GM18867 (cell line): Measurements from ENCODE around the gene MTM1.
A peak's percentile ranks its signal among the peaks of the same experiment; 100 is the strongest.

ENCODE experiments used
- ATAC-seq: cut with Tn5 transposase; IDR thresholded peaks from one replicate; pipeline ENCODE4 v1.9.1; 2021; ENCODE audit warnings: mild to moderate bottlenecking, moderate library complexity; ENCODE audit not compliant: unreplicated experiment

The MTM1 gene

DNA sequence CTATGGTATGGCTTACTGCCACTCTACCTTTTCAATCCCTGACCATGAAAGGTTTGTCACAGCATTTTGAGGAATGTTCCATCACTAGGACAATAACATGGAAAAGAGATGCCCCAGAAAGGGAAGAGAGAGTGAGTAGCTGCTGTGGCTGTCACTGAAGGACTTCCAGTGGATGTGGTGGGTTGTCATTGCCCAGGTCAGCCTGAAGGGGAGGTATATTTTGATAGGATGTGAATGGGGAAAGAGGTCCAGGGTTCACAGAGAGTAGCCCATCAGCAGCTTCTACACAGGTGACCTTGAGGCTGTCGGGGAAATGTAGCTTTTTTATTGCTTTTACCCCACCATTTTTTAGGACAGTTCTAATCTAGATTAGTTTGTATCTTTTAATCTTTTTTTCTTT lies 30.8 kb downstream of the MTM1 start:
- ATAC-seq, result no peak

DNA sequence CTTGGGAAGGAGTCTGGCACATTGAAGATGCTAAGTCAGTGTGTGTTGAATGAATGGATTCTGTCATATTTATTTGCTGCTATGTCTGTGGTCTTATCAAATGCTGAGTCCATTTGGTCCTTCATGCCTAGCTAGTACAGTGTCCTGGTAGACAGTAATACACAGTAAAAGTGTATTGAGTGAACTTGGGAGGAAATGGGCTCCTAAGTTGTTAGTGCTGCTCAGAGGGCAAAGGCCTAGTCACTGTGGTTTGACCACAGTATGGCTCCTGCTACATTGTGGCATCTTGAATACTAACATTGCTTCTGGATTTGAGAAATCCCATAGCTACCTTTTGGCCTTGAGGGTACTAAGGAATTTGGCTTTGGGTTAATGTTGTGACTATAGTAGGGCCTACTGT lies 33.9 kb downstream of the MTM1 start:
- ATAC-seq, result no peak

DNA sequence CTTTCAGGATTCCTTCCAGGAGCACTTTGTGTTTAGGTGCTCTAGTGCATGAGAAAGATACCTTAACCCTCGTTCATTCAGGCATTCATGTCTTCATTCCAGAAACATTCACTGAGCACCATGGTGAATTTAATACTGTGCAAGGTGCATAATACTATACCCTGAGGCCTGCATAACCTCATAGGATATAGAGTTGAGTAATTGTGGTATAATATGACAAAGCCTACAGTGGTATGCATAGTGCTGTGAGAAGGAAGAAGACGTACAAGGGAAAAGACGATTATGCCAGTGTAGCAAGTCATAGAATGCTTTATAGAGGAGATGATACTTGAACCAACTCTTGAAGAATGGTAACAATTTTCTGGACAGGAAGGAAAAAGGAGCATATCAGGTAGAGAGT lies 34.3 kb downstream of the MTM1 start:
- no peak for ATAC-seq

DNA sequence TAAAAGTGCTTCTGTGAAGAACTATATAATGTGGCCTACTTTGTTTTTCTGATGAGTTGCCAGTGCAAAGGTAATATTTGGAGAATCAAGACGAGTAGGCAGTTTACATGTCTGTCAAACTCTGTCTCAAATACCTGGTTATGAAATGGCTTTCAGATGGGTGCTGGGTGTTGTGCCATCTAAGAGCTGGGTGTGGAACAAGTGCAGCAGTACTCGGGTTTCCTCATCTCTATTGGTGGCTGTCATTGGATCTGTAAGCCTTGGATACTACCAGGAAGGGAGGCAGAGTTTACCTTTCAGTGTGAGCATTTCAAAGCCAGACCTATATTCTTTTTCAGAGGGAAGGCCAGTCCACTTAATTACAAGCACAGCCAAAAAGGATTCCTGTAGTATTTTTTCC lies 37.2 kb downstream of the MTM1 start:
- ATAC-seq, result no peak

DNA sequence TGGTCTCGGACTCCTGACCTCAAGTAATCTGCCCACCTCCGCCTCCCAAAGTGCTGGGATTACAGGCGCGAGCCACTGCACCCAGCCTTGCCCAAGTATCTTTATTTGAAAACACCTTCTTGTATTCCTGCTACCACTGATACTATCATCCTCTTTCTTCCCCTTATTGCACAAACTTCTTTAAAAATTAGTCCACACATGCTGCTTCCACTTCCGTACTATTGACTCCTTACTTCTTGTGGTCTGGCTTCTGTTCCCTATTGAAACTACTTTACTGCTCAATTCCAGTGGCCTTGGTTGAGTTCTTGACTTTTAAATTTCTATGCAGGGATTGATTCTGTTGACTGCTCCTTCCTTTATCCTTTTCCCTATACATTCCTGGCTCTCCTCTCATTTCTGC lies 38.8 kb downstream of the MTM1 start:
- no peak for ATAC-seq

DNA sequence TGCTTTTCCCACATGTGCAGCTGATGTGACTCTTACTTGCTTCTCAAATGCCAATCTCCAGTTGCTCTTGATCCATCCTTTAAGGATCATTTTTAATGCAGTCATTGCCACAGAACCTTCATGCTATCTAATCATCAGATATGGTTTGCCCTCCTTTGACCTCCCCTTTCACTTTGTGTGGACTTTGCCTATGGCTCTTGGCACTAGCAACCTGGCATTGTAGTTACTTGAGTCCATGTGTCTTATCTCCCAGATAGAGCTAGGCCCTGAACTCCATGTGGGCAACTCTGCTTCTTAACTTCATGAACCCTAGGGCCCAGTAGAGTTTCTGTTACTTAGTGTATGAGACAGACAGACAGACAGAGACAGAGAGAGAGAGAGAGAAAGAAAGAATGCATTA lies 41.6 kb downstream of the MTM1 start:
- no peak for ATAC-seq

DNA sequence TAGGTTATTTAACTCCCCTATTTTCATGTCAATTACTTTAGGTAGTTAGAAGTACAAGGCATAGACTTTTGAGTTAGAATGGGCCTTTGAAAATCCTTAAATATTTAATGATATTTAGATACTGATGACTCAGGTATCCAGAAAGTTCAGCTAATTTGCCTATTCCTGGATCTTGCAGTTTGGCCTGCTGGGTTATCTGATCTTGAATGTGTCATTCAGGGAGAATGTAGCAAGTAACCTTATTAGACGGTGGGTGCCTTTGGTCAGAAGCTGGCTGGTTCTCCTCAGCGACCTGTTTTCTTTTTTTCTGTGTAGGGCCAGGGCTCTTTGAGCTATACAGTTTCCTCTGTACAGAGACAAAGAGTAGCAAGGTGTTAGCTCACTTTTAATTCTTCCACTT lies 42.0 kb downstream of the MTM1 start:
- no peak for ATAC-seq

DNA sequence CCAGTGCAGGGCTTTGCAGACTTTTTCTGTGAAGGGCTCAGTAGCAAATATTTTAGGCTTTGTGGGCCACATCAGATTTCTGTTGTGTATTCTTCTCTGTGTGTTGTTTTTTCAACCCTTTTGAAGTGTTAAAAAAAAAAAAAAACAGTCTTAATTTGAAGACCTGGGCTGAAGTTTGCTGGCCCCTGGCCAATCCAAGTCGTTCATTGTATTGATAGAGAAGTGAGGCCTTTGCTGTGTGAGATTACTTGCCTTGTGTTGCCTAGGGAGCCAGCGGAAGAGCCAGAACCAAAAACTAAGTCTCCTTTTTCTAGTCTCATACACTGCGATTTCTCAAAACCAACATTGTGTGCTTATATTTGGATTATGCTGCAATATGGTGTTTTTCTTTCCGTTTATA lies 46.9 kb downstream of the MTM1 start:
- no peak for ATAC-seq

DNA sequence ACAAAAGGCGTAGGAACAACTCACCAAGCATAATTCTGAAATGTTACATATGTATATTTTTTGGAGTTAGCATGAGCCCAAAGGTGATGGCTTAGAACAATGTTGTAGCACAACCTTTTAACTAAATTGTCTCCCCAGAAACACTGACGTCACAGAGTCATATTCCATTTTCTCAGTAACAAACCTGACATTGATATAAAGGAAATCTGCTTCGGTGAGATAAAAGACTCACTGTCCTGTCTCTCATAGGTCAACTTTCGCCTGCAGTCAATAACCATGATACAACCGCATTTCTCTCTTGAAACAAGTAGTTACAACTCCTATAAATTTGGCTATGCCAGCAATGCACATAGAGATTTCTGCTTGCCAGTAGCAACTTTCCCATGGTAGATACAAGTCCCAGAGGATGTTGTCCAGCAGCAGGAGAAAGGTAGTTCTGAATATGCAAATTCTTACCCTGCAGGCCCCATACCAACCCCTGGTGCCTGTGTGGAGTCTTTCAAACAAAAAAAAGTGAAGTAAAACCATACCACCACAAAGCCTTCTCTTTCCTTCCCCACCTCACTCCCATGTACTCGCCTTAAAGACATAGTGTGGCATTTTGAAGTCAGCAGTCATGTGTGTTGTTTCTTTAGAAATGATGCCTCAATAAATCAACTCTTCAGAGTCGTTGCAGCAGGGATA lies 47.9 kb downstream of the MTM1 start:
- ATAC-seq, result no peak

DNA sequence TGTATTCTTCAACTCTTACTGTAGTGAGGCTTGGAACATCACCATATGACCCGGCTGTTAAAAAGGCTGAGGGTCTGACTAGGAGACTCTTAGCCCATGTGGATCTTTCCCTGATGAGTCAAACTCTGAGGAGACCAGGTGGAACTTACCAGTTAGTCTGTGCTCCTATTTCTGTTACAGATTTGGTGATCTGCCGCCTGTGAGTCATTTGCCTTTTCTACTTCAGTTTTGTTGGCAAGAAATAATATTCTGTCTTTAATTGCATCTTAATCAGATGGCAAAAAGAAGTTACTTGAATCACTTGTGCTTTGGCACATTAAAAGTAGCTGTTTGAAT lies 48.4 kb downstream of the MTM1 start:
- ATAC-seq, result no peak

DNA sequence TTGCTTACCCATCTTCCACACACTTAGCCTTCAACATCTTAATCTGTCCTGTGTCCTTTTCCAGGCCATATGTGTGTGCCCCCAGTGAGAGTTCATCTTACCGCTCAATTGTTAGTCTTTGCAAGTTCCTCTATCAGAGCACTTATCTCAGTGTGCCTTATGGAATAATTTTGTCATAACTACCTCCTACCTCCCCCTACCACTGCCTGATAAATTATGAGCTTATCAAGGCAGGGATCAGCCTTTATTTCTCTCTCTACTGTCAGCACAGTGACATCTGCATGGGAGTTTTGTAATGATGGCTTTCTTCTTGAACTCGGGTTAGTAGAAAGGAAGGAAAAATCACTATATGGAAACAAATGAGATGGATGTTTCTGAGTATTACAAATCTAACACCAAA lies 53.2 kb downstream of the MTM1 start:
- no peak for ATAC-seq

DNA sequence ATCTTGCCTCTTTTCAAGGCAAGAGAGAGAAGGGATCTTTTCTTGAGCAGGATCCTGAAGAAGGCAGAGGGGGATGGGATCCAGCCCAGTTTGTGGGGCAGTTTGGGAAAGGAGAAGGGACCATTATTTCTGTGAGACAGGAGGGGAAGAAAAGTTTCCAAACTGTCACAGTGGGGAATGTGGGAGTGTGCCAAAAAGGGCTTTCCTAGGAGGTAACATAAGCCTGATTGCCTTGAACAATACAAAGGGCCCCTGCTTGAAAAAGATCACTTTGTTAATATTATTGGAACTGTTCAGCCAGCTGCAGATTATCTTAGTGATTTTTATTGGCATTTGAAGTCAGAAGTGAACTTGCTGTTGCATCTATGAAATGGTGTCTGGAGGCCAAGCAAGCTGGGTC lies 55.2 kb downstream of the MTM1 start:
- no peak for ATAC-seq

DNA sequence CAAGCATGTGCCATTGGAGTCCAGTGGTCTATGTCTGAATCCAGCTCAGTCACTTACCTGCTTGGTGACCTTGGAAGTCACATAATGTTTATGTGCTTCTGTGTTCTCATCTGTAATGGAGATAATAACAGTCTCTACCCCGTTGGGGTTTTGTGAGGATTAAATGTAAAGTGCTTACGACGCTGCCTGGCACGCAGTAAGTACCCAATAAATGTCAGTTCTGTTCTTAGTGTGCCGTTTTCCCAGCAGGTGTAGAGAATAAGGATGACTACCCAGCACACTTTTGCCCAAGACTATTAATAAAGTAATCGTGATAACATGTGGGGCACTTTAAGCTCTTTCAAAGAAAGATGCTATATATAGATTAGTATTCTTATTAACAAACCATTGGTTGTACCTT lies 56.7 kb downstream of the MTM1 start:
- ATAC-seq, result no peak

DNA sequence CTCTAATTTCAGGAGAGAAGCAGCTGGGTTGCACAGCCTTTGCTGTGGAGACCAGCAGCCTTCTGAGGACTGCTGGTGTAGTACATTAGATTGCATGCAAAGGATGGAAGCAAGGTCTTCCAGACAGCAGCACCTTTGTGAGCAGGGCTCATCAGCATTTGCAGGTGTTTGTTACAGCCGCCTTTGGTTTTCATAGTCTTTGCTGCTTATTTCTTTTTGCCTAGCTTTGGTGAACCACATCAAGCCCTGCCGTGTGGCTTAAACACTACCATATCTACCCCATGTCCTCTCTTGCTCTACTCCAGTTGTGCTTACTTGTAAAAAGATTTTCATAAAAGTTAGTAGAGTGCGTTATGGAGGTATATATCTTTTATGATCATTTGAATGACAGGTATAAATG lies 57.5 kb downstream of the MTM1 start:
- no peak for ATAC-seq

DNA sequence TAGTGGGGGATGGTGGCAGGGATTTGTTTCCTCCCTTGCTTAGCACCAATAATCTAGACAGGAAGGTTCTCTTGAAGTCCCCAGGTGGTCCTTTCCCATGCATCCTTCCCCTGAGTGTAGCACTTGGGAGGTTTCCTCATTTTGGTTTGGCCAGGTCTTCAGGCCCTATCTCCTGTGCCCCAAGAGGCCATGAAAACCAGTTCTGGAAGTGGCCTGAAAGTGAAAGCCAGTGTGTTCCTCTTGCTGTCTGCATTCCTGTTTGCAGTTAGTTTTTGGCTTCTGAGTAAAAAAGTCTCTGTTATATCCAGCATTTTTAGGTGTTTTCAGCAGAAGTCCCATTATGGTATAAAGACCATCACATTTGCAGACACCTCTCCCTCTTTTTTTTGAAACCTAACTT lies 59.5 kb downstream of the MTM1 start:
- no peak for ATAC-seq

DNA sequence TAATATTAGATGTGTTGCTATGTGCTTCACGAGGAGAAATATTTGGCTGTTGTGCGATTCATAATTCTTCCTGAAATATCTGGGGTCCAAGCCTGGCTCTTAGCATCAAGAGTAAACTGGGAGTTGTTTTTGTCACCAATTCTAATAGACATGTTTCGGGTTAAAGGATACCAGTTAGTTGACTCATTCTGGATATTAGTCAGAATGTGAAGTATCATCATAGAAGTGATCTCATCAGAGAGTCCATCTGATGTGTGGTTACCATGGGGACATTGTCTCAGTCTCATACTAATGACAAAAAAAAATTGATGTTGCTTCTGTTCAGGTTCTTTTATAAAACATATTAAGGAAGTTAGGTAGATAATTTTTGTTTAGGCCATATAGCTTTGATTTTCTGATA lies 67.5 kb downstream of the MTM1 start:
- ATAC-seq, result peak; percentile 93

DNA sequence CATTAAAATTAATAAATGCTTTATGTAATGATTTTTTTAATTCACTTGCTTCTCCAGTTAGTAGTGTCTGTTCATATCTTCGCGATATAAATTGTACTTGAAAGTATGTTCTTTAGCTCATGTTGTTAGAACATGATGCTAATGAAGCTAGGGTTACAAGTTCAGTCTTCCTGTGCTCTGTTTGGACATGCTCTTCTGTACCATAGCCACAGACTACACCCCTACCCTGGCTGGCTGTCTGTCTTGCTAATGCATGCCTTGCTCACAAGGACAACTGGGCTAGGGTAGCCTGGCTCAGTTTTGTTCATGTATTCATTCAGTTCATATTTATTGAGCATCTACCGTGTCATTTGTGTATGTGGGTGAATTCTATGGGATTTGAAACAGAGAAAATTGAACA lies 74.0 kb downstream of the MTM1 start:
- ATAC-seq, result no peak

DNA sequence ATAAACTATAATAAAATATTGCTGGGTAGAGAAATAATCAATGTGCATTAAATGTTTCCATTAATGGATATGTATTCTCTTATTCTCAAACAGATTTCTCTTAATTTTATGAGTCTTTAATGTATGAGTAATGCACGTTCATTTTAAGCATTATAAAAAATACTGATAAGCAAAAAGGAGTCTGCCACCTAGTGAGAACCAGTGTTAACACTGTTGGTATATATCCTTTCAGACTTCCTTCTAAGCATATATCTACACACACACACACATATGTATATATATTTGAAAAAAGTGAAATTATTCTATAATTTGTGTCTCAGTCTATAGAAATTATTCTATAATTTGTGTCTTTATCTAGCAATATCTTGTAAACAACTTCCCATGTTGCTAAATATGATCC lies 74.8 kb downstream of the MTM1 start:
- ATAC-seq, result no peak

DNA sequence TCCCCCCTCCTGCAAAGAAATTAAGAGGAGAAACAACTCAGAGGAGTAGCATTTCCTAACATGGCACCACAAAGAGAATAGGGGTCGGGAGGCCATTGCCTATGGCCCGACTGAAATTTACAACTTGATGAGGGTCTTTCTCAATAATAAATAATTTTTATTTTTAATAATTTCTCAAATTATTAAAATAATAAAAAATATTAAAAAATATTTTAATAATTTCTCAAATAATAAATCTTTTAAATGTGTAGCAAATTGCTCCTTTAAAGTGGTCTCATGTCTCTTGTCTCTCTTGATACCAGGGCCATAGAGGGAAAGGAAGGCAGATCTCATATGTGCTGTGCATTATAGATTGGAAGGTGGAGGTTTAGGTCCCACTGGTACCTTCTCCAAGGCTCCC lies 75.5 kb downstream of the MTM1 start:
- no peak for ATAC-seq

DNA sequence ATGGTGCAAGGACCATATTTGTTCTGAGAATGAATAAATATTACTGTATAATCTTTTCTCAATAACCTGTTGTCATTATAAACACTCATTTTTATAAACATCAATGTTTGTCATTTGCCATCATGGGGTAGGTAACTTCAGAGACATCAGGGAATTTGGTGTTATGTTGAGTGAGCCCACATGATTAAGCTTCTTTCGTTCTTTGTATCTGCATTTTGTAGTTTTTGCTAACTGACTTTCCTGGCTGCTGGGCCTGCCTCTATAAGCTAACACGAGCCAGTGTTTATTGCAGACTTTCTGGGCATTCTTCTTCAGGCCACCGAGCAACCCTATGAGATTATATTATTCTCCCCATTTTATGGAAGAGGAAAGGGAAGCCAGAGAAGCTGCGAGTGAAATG lies 76.0 kb downstream of the MTM1 start:
- no peak for ATAC-seq

DNA sequence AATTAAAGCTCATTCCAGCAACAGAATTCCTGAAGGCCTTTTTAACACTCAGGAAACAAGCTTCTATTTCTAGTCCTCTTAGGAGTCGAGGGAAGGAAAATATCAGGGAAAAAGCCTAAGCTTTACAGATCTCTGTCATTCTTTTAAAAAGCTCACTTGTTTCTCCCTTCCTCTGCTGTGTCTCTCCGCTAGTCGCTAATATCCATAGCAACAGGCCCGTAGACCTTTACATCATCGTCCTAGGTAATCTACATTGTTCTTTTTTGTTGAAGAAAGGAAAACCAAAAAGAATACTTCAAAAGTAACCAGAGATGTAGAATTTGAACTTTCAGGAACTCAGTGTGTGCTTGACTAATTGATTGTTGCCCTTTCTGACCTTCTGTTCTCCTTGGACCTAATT lies 78.9 kb downstream of the MTM1 start:
- no peak for ATAC-seq

DNA sequence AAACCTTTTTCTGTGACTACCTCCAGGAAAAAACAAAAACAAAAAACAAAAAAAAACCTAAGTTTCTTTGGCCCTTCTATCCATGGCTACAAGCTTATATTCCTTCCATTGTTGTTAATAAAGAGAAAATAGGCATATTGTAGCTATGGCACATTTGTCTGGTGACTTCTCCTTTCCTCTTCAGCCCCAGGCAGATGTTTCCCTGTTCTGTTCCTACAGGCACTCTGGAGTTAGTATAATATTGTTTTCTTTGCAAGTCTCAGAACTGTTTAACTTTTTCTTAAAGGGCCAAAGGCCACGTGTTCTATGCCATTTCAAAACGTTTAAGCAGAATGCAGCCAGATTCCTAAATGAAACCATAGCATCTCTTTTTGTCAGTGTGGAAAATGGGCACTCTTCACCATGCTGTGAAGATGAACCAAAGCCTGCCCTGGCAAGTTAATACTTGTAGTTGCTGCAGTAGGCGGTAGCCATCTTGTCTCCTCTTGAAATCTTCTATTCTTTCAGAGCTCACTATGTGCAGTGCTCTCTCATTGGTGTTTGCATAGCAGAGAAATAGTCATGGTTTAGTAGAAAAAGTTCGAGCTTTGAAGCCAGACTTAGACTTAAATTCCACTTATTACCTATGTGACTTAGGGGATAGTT lies 80.0 kb downstream of the MTM1 start:
- ATAC-seq, result no peak
